B cell (primary cell): ENCODE results near the gene CHORDC1. TPM values are rescaled to one million over a fixed set of nuclear protein-coding genes. Genes with fewer than 3 reads are reported as not detected.
A peak's percentile ranks its signal among the peaks of the same experiment; 100 is the strongest.

Experiments used
- ATAC-seq: fragments of 200-7000 bp; cut with Tn5 transposase; one replicate; pipeline ENCODE4 v1.10.0; 2021; ENCODE audit warnings: low read depth, mild to moderate bottlenecking, moderate number of reproducible peaks, moderate library complexity
- CTCF ChIA-PET: fragments of 350-600 bp; sonication (Branson Sonifier 250); formaldehyde crosslinking; loops from one replicate; lab custom pipeline; 2021; ENCODE audit warnings: antibody characterized with exemption, inconsistent platforms; lab: Charles Lee
- POLR2A ChIA-PET: fragments of 350-600 bp; sonication (Branson Sonifier 250); formaldehyde crosslinking; loops from one replicate; lab custom pipeline; 2021; ENCODE audit warnings: antibody characterized with exemption; lab: Charles Lee
- DNase-seq: peaks from one replicate; pipeline ENCODE4 v3.0.0; 2013
- H2AFZ ChIP-seq: 2 replicates; pipeline ENCODE4 v1.6.1; 2012; ENCODE audit warnings: mild to moderate bottlenecking, low read depth, low read length; ENCODE audit not compliant: insufficient read depth, poor library complexity, severe bottlenecking
- H3K27ac ChIP-seq, 2 donors: 1 replicate in 1 of 2; 2 replicates in 1 of 2; pipeline ENCODE4 v1.5.1; 2012 to 2013; ENCODE audit warnings: low read length in 2 of 2, mild to moderate bottlenecking in 2 of 2, moderate library complexity in 1 of 2
- H3K27me3 ChIP-seq, 4 experiments: fragments of 200-600 bp in 1 of 4; sonication (generic) in 1 of 4; replicated peaks in 1 of 4; 1 replicate in 2 of 4; 2 replicates in 2 of 4; pipeline versions ENCODE4 v1.6.1 to v1.7.0; 2013 to 2016; ENCODE audit warnings: low read length in 3 of 4, mild to moderate bottlenecking in 2 of 4, mixed read lengths in 1 of 4, moderate library complexity in 1 of 4; ENCODE audit not compliant: insufficient read depth in 4 of 4, control insufficient read depth in 3 of 4; ENCODE audit errors: control extremely low read depth in 1 of 4
- H3K36me3 ChIP-seq, 2 experiments: replicated peaks in 1 of 2; 1 replicate in 1 of 2; 2 replicates in 1 of 2; pipeline versions ENCODE4 v1.6.1 to v1.7.1; 2013; ENCODE audit warnings: low read length in 1 of 2; ENCODE audit not compliant: insufficient read depth in 2 of 2, control insufficient read depth in 1 of 2; ENCODE audit errors: control extremely low read depth in 1 of 2, extremely low read depth in 1 of 2
- H3K4me1 ChIP-seq, 2 donors: fragments of 200-600 bp in 1 of 2; sonication (generic) in 1 of 2; 1 replicate in 1 of 2; 2 replicates in 1 of 2; pipeline versions ENCODE4 v1.5.1 to v1.6.1; 2013 to 2017; ENCODE audit warnings: low read length in 2 of 2; ENCODE audit not compliant: control insufficient read depth in 2 of 2, insufficient read depth in 2 of 2
- H3K4me2 ChIP-seq: replicated peaks from 2 replicates; pipeline ENCODE3; 2012; ENCODE audit warnings: mild to moderate bottlenecking, low read depth, low read length; ENCODE audit not compliant: poor library complexity, severe bottlenecking
- H3K4me3 ChIP-seq, 5 experiments: fragments of 200-600 bp in 1 of 5; sonication (generic) in 1 of 5; 1 replicate in 3 of 5; 2 replicates in 2 of 5; pipeline versions ENCODE4 v1.5.1 to v1.7.0; 2011 to 2016; ENCODE audit warnings: low read length in 4 of 5, mild to moderate bottlenecking in 4 of 5, low read depth in 2 of 5, control low read depth in 1 of 5, moderate library complexity in 1 of 5; ENCODE audit not compliant: insufficient read depth in 1 of 5; ENCODE audit errors: control extremely low read depth in 1 of 5, extremely low read depth in 1 of 5
- H3K79me2 ChIP-seq: fragments of 200-600 bp; sonication (generic); one replicate; pipeline ENCODE4 v1.6.0; 2016; ENCODE audit warnings: low read length; ENCODE audit not compliant: control insufficient read depth, insufficient read depth
- H3K9ac ChIP-seq: fragments of 200-600 bp; sonication (generic); 2 replicates; pipeline ENCODE4 v1.6.1; 2017; ENCODE audit warnings: mild to moderate bottlenecking, low read length, moderate library complexity
- H3K9me3 ChIP-seq, 3 donors: one replicate each; pipeline versions ENCODE4 v1.6.1 to v1.7.1; 2013; ENCODE audit warnings: low read length in 2 of 3; ENCODE audit not compliant: control insufficient read depth in 2 of 3, insufficient read depth in 1 of 3; ENCODE audit errors: control extremely low read depth in 1 of 3
- H4K20me1 ChIP-seq: 2 replicates; pipeline ENCODE4 v1.6.0; 2012; ENCODE audit warnings: mild to moderate bottlenecking, low read length; ENCODE audit not compliant: insufficient read depth, control insufficient read depth, poor library complexity, severe bottlenecking
- H3K27ac Mint-ChIP-seq: one replicate; pipeline ENCODE4 v1.8.0; 2021; ENCODE audit warnings: mixed read lengths
- H3K27me3 Mint-ChIP-seq: one replicate; pipeline ENCODE4 v1.8.0; 2021; ENCODE audit warnings: mixed read lengths
- H3K4me1 Mint-ChIP-seq: one replicate; pipeline ENCODE4 v1.8.0; 2021; ENCODE audit warnings: mixed read lengths
- H3K4me3 Mint-ChIP-seq: one replicate; pipeline ENCODE4 v1.8.0; 2021; ENCODE audit warnings: mixed read lengths
- H3K9me3 Mint-ChIP-seq: one replicate; pipeline ENCODE4 v1.8.0; 2022; ENCODE audit warnings: mixed read lengths; ENCODE audit not compliant: insufficient read depth
- CTCF ChIP-seq: fragments of 200-600 bp; IDR thresholded peaks from one replicate; pipeline ENCODE4 v1.8.0; 2022; ENCODE audit warnings: antibody characterized with exemption, mild to moderate bottlenecking
- EZH2 ChIP-seq: IDR thresholded peaks from 2 replicates; pipeline ENCODE4 v1.6.1; 2012; ENCODE audit warnings: borderline replicate concordance, low read depth, mild to moderate bottlenecking, moderate library complexity, low read length; ENCODE audit not compliant: insufficient read depth, poor library complexity, severe bottlenecking
- whole genome bisulfite sequencing: methylation state at CpG from one replicate; pipeline ENCODE4 v1.1.5; 2013; ENCODE audit warnings: missing lambda C conversion rate; ENCODE audit not compliant: insufficient coverage; 5-methylcytosine and 5-hydroxymethylcytosine counted together
- intact Hi-C: fragments of 100-400 bp; cut with micrococcal nuclease; formaldehyde crosslinking; loops from one replicate; pipeline ENCODE4 v1.10.0; 2022
- polyA plus RNA-seq: library from polyadenylated mRNA; depleted of rRNA; stranded (reverse); fragments of >200 nt; gene quantifications from 2 replicates; pipeline ENCODE4 v1.2.3, GENCODE V29; 2012
- total RNA-seq, 2 donors: library from RNA; stranded (reverse); fragments of 120-200 nt in 1 of 2; gene quantifications; 1 replicate in 1 of 2; 2 replicates in 1 of 2; pipeline versions ENCODE4 v1.2.3 to v1.2.4, GENCODE V29; 2013 to 2022

Gene CHORDC1
- total and polyA plus RNA-seq, 2 donors (not counting 1 experiment from before 2014, with no cell fraction given): 22.1 to 76.9 TPM

- Histone ChIP-seq H3K9me3 (no peaks in the 10 kb centered on the region), H3K9ac (no peak overlapping the region), H3K36me3 (no peaks in the 10 kb centered on the region), H3K4me3 (peak overlapping the region in 3 of 5 experiments; percentile 6 to 38 (median 11)), H3K27me3 (no peaks in the 10 kb centered on the region), H3K4me1 (peaks cover 0 to 5% of the 10 kb centered on the region in 2 donors), H3K79me2 (no peaks in the 10 kb centered on the region), H3K27ac (no peak overlapping the region), H3K4me2 (peak overlapping the region; percentile 24), H4K20me1 (no peaks in the 10 kb centered on the region), H2AFZ (peak overlapping the region; percentile 63)
- WGBS: 21% methylated on average over 5 of the region's 8 CpGs
- Mint-ChIP-seq H3K4me1 (peaks cover 8% of the 10 kb centered on the region), H3K27ac (peak overlapping the region; percentile 42), H3K27me3 (peaks cover 6% of the 10 kb centered on the region), H3K4me3 (peak overlapping the region; percentile 78), H3K9me3 (no peaks in the 10 kb centered on the region)
- no peak for TF ChIP-seq EZH2
- TF ChIP-seq CTCF: no peak
- ATAC-seq (no peak), DNase-seq (peak; percentile 12)
- intact Hi-C loops: no loop called here
- ChIA-PET POLR2A (no interaction called here), CTCF (no interaction called here)
These were observed 28.1 kb upstream of the CHORDC1 start for GRCh38 chr11:90250970-90251369.

GRCh38 chr11:90246468-90246867 is 23.6 kb upstream of the CHORDC1 start:
- Histone ChIP-seq H4K20me1 (no peaks in the 10 kb centered on the region), H3K4me1 (peaks cover 0 to 5% of the 10 kb centered on the region in 2 donors), H2AFZ (no peak overlapping the region), H3K36me3 (no peaks in the 10 kb centered on the region), H3K9ac (no peak overlapping the region), H3K9me3 (no peaks in the 10 kb centered on the region), H3K27ac (no peak overlapping the region), H3K27me3 (peaks cover 0 to 8% (median 2%) of the 10 kb centered on the region in 4 experiments), H3K4me3 (no peak overlapping the region), H3K4me2 (no peak overlapping the region), H3K79me2 (no peaks in the 10 kb centered on the region)
- POLR2A ChIA-PET: no interaction called here
- TF ChIP-seq EZH2 (no peak), CTCF (no peak)
- Mint-ChIP-seq H3K27me3 (peaks cover 27% of the 10 kb centered on the region), H3K4me1 (peaks cover 7% of the 10 kb centered on the region), H3K9me3 (no peaks in the 10 kb centered on the region), H3K27ac (no peak overlapping the region), H3K4me3 (no peak overlapping the region)
- intact Hi-C loops: no loop called here
- DNase-seq: no peak
- WGBS: no CpG with 5 or more reads among the region's 1 CpG
- ATAC-seq: no peak
- CTCF ChIA-PET: no interaction called here
